ENCODE measurements around the gene FAM184B.

The FAM184B gene

GRCh38 chr4:17599826-17600225, 181.6 kb downstream of the FAM184B start:
- TF ChIP-seq ZNF19 (tag by site-specific recombination; IDR thresholded peaks at IDR 0.05; ENCODE audit: low read depth) = no peak
- TF ChIP-seq ZSCAN16 (tag by site-specific recombination; IDR thresholded peaks at IDR 0.05) = no peak
- TF ChIP-seq, protein P1, sequence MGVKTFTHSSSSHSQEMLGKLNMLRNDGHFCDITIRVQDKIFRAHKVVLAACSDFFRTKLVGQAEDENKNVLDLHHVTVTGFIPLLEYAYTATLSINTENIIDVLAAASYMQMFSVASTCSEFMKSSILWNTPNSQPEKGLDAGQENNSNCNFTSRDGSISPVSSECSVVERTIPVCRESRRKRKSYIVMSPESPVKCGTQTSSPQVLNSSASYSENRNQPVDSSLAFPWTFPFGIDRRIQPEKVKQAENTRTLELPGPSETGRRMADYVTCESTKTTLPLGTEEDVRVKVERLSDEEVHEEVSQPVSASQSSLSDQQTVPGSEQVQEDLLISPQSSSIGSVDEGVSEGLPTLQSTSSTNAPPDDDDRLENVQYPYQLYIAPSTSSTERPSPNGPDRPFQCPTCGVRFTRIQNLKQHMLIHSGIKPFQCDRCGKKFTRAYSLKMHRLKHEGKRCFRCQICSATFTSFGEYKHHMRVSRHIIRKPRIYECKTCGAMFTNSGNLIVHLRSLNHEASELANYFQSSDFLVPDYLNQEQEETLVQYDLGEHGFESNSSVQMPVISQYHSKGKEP (tag by site-specific recombination; IDR thresholded peaks at IDR 0.05) = no peak
- no peak for TF ChIP-seq ZNF211 (tag by site-specific recombination; IDR thresholded peaks at IDR 0.05; ENCODE audit: low read depth)
- TF ChIP-seq ZFHX2 (tag by site-specific recombination; conservative IDR thresholded peaks at IDR 0.05) = no peak
- TF ChIP-seq PRDM4 (tag by site-specific recombination; IDR thresholded peaks at IDR 0.05) = no peak
- no peak for TF ChIP-seq ZNF423 (tag by site-specific recombination; IDR thresholded peaks at IDR 0.05)
- no peak for TF ChIP-seq PRDM6 (tag by site-specific recombination; IDR thresholded peaks at IDR 0.05)
- no peak for TF ChIP-seq PBX3 (CRISPR knock-in tag; IDR thresholded peaks at IDR 0.05)
- TF ChIP-seq ZNF529 (tag by site-specific recombination; IDR thresholded peaks at IDR 0.05; ENCODE audit: insufficient replicate concordance) = no peak
- no peak for TF ChIP-seq MYNN (tag by site-specific recombination; IDR thresholded peaks at IDR 0.05; ENCODE audit: borderline replicate concordance)
- CTCF ChIA-PET = interaction anchor here (1.3 kb wide), 2 partner anchors 36 to 51 kb away, joined by 4 to 7 read pairs; no protein-coding TSS in a partner anchor
- no peaks in the 10 kb centered on the region for H3K9me3 ChIP-seq (ENCODE audit: control insufficient read depth, insufficient read depth, low read depth, low read length)
- no peak overlapping the region for H3K27ac ChIP-seq (ENCODE audit: extremely low read depth, low read depth, low read length)
- H3K4me3 ChIP-seq (ENCODE audit: low read depth, low read length) = no peak overlapping the region
- no peaks in the 10 kb centered on the region for H3K4me1 ChIP-seq (ENCODE audit: control insufficient read depth, insufficient read depth, low read length)
- peaks cover 0 to 69% of the 10 kb centered on the region in 2 experiments; a peak in 2 of 3 replicates for H3K36me3 ChIP-seq (ENCODE audit: control insufficient read depth in 2 of 2, insufficient read depth in 1 of 2, low read length in 2 of 2)
- POLR2A ChIA-PET = no interaction called here

DNA sequence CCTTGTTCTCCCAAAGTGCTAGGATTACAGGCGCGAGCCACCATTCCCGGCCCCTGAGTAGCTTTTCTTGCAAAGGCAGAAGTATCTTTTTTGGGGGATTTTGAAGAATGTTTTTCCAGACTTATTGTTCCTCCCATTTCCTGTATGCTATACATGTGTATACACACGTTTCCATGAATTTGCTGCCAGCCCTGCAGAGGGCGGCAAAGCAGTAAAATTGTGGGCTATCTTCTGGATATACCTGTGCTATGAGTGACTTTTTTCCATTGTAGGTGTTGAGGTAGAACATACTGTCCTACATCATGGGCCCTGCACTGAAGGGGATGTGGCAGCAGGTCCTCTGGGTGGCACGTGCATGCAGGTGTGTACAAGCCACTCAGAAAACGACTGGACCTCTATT, 183.9 kb downstream of the FAM184B start:
- H3K27ac ChIP-seq (ENCODE audit: extremely low read depth, low read depth, low read length) = no peak overlapping the region
- H3K4me3 ChIP-seq (ENCODE audit: low read depth, low read length) = no peak overlapping the region
- TF ChIP-seq ZNF654 (tag by site-specific recombination; IDR thresholded peaks at IDR 0.05; ENCODE audit: low read depth) (peak; percentile 17; the same call in 1 of the 2 replicates), ZIC2 (tag by site-specific recombination; IDR thresholded peaks at IDR 0.05) (no peak)
- H3K36me3 ChIP-seq (ENCODE audit: control insufficient read depth in 2 of 2, insufficient read depth in 1 of 2, low read length in 2 of 2) = peaks cover 0 to 79% of the 10 kb centered on the region in 2 experiments; a peak in 2 of 3 replicates
- no peaks in the 10 kb centered on the region for H3K9me3 ChIP-seq (ENCODE audit: control insufficient read depth, insufficient read depth, low read depth, low read length)
- CTCF ChIA-PET = interaction anchor here (0.8 kb wide), 1 partner anchor 16 kb away, joined by 4 read pairs; no protein-coding TSS in a partner anchor
- POLR2A ChIA-PET = no interaction called here
- H3K4me1 ChIP-seq (ENCODE audit: control insufficient read depth, insufficient read depth, low read length) = no peaks in the 10 kb centered on the region

- H3K36me3 ChIP-seq (ENCODE audit: control insufficient read depth in 2 of 2, insufficient read depth in 1 of 2, low read length in 2 of 2) = peaks cover 0 to 77% of the 10 kb centered on the region in 2 experiments; a peak in 2 of 3 replicates
- H3K9me3 ChIP-seq (ENCODE audit: control insufficient read depth, insufficient read depth, low read depth, low read length) = no peaks in the 10 kb centered on the region
- POLR2A ChIA-PET = no interaction called here
- H3K4me3 ChIP-seq (ENCODE audit: low read depth, low read length) = no peak overlapping the region
- CTCF ChIA-PET = interaction anchor here (2.3 kb wide), 1 partner anchor 47 kb away, joined by 6 read pairs; no protein-coding TSS in a partner anchor
- TF ChIP-seq ZNF529 (tag by site-specific recombination; IDR thresholded peaks at IDR 0.05; ENCODE audit: insufficient replicate concordance) = no peak
- no peaks in the 10 kb centered on the region for H3K4me1 ChIP-seq (ENCODE audit: control insufficient read depth, insufficient read depth, low read length)
- H3K27ac ChIP-seq (ENCODE audit: extremely low read depth, low read depth, low read length) = no peak overlapping the region
Observed at GRCh38 chr4:17595471-17596005, 185.9 kb downstream of the FAM184B start.
